Activated B cell treated with CpG ODN at 0.5 μM for 24 hours (primary cell): Measurements from ENCODE around the gene TCEA2. TPM values are rescaled to one million over a fixed set of nuclear protein-coding genes. Genes with fewer than 3 reads are reported as not detected.

ENCODE experiments used
- ATAC-seq: fragments of 200-7000 bp; cut with Tn5 transposase; one replicate; pipeline ENCODE4 v1.10.0; 2021; ENCODE audit warnings: low read depth, mild to moderate bottlenecking, moderate library complexity
- CTCF ChIA-PET: fragments of 350-600 bp; sonication (Branson Sonifier 250); formaldehyde crosslinking; loops from one replicate; lab custom pipeline; 2021; ENCODE audit warnings: antibody characterized with exemption; lab: Charles Lee
- POLR2A ChIA-PET: fragments of 350-600 bp; sonication (Branson Sonifier 250); formaldehyde crosslinking; loops from one replicate; lab custom pipeline; 2021; ENCODE audit warnings: antibody characterized with exemption; lab: Charles Lee
- DNase-seq: peaks from one replicate; pipeline ENCODE4 v3.0.0; 2022
- H3K27ac Mint-ChIP-seq: one replicate; pipeline ENCODE4 v1.8.0; 2020; ENCODE audit warnings: mixed read lengths
- H3K27me3 Mint-ChIP-seq: one replicate; pipeline ENCODE4 v1.8.0; 2021; ENCODE audit warnings: mixed read lengths
- H3K36me3 Mint-ChIP-seq: one replicate; pipeline ENCODE4 v1.8.0; 2021; ENCODE audit warnings: low read depth, mixed read lengths
- H3K4me1 Mint-ChIP-seq: one replicate; pipeline ENCODE4 v1.8.0; 2021; ENCODE audit warnings: mixed read lengths
- H3K4me3 Mint-ChIP-seq: one replicate; pipeline ENCODE4 v1.8.0; 2020; ENCODE audit warnings: mild to moderate bottlenecking, mixed read lengths
- H3K9me3 Mint-ChIP-seq: one replicate; pipeline ENCODE4 v1.8.0; 2020; ENCODE audit warnings: mixed read lengths
- CTCF ChIP-seq: fragments of 200-600 bp; IDR thresholded peaks from one replicate; pipeline ENCODE4 v1.8.0; 2022; ENCODE audit warnings: antibody characterized with exemption, mild to moderate bottlenecking
- intact Hi-C: fragments of 100-400 bp; cut with micrococcal nuclease; formaldehyde crosslinking; loops from one replicate; pipeline ENCODE4 v1.15.1; 2024
- total RNA-seq: library from RNA; stranded (reverse); gene quantifications from 2 replicates; pipeline ENCODE4 v1.2.3, GENCODE V29; 2022

TCEA2 gene
- total RNA-seq, 1 donor from 2014 or later = 20.3 TPM

DNA sequence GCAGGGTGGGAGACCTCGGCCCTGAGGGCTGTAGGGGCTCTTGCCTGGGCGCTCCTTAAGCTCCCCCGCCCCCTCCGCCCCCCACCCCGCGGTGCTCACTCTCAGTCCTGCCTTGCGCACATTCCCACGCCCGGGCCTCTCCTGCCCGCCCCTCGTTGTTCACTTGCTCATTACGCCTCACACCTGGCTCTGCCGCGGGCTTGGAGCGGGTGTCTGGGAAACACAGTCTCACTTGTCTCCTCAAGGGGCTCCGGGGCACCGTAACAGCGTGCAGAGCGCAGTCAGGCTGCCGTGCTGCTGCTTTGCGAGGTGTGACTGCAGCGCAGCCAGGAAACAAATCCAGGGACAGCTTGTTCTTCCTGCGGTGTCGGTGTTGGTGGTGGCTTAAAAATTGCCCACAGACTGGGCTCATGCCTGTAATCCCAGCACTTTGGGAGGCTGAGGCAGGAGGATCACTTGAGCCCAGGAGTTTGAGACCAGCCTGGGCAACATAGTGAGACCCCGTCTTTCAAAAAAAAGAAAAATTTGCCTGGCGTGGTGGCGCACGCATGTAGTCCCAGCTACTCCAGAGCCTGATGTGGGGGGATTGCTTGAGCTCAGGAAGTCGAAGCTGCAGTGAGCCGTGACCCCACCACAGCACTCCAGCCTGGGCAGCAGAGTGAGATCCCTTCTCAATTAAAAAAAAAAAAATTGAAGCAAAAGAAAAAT lies 39.8 kb downstream of the TCEA2 start:
- H3K9me3 Mint-ChIP-seq = no peaks in the 10 kb centered on the region
- CTCF ChIA-PET = interaction anchor here (0.8 to 2.3 kb wide), 2 partner anchors 9 to 19 kb away, joined by 3 to 18 read pairs; partner anchors contain the start of gene LKAAEAR1

DNA sequence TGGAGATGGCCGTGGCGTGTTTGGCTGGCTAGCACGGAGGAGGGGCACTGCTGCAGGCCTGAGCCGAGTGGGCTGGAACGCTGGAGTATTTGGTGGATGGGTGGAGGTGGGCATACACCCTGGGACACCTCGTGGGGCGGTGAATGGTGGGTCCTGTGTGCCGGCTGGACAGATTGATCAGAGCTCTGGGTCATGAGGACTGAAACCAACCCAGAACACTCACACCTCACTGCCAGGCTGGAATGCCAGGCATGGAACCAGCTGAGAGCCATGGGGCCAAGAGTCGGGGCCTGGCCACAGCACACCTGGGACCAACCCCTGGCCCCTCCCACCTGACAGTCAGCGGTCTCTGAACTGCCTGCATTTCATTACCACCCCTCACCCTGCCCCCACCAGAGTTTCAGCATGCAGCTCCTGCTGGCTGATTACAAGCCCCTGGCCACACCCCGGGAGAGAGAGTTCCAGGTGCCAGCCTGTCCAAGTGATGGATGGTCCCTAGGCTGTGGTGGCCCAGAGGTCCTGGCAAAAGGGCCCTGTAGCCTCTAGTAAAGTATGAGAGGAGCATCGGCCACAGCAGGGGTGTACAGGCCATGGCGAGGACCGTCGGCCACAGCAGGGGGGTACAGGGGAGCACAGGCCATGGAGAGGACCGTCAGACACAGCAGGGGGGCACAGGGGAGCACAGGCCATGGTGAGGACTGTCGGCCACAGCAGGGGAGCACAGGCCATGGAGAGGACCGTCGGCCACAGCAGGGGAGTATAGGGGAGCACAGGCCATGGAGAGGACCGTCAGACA lies 41.1 kb downstream of the TCEA2 start:
- intact Hi-C loops = loop anchor here (5.0 to 10.0 kb wide), 2 partner anchors 67 to 239 kb away; partner anchors contain the start of genes ABHD16B, C20orf204 and TPD52L2
- ChIA-PET POLR2A (no interaction called here), CTCF (no interaction called here)
- Mint-ChIP-seq H3K36me3 (peaks cover under 1% of the 10 kb centered on the region), H3K4me3 (no peak overlapping the region), H3K27me3 (peaks cover 5% of the 10 kb centered on the region), H3K4me1 (peaks cover 52% of the 10 kb centered on the region), H3K9me3 (no peaks in the 10 kb centered on the region), H3K27ac (no peak overlapping the region)
- ATAC-seq (no peak), DNase-seq (no peak)
- no peak for TF ChIP-seq CTCF

More for the DNA sequence above, 39.8 kb downstream of the TCEA2 start:
- Mint-ChIP-seq H3K4me1 (peaks cover 40% of the 10 kb centered on the region), H3K27ac (no peak overlapping the region), H3K36me3 (peaks cover 9% of the 10 kb centered on the region), H3K27me3 (peaks cover 5% of the 10 kb centered on the region), H3K4me3 (peak overlapping the region; percentile 82)
- POLR2A ChIA-PET = interaction anchor here (0.9 to 2.3 kb wide), 4 partner anchors 17 to 25 kb away, joined by 3 to 12 read pairs (median 6); partner anchors contain the start of genes LKAAEAR1, OPRL1 and RGS19
- intact Hi-C loops = loop anchor here (1.0 to 10.0 kb wide), 3 partner anchors 18 to 238 kb away; partner anchors contain the start of genes ABHD16B, C20orf204 and TPD52L2
- no peak for TF ChIP-seq CTCF
- peak; percentile 18 for DNase-seq
- no peak for ATAC-seq

- DNase-seq (no peak), ATAC-seq (no peak)
- no peak overlapping the region for H3K4me3 Mint-ChIP-seq
- no peaks in the 10 kb centered on the region for H3K36me3 Mint-ChIP-seq
- no peak for TF ChIP-seq CTCF
- no peak overlapping the region for H3K27ac Mint-ChIP-seq
- intact Hi-C loops = loop anchor here (5.0 to 10.0 kb wide), 2 partner anchors 68 to 240 kb away; partner anchors contain the start of genes ABHD16B, C20orf204 and TPD52L2
- H3K9me3 Mint-ChIP-seq = no peaks in the 10 kb centered on the region
- peaks cover 5% of the 10 kb centered on the region for H3K27me3 Mint-ChIP-seq
- peaks cover 46% of the 10 kb centered on the region for H3K4me1 Mint-ChIP-seq
- CTCF ChIA-PET = no interaction called here
- POLR2A ChIA-PET = no interaction called here
These were observed 41.9 kb downstream of the TCEA2 start for GRCh38 chr20:64104667-64105451.

DNA sequence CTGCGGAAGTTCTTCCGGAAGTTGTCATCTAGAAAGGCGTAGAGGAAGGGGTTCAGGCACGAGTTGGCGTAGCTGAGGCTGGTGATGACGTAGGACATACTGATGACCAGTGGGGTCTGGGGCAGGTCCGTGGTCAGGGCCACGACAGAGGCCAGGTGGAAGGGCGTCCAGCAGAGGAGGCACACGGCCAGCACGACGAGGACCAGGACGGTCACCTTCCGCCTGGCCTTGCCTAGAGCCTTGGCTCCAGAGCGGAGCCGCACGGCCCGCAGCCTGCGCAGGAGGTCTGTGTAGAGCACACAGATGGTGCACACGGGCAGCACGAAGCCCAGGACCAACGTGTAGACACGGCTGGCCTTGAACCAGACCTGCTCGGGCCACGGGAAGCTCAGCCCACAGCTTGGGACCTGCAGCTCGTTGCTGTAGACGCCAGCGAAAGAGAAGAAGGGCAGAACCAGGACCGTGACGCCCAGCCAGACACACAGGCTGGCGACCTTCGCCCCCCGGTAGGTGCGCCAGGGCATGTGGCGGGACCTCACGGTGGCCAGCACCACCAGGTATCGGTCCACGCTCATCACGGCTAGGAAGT lies 42.9 kb downstream of the TCEA2 start:
- no peak for TF ChIP-seq CTCF
- Mint-ChIP-seq H3K36me3 (no peaks in the 10 kb centered on the region), H3K27me3 (peaks cover 5% of the 10 kb centered on the region), H3K9me3 (no peaks in the 10 kb centered on the region), H3K27ac (no peak overlapping the region), H3K4me3 (no peak overlapping the region), H3K4me1 (peaks cover 35% of the 10 kb centered on the region)
- no peak for ATAC-seq
- DNase-seq = no peak
- intact Hi-C loops = loop anchor here (10.0 kb wide), 1 partner anchor 241 kb away; the partner anchor contains the start of genes ABHD16B and TPD52L2
- ChIA-PET POLR2A (no interaction called here), CTCF (no interaction called here)
